ENCODE results near the gene CCR5AS.

The CCR5AS gene

DNA sequence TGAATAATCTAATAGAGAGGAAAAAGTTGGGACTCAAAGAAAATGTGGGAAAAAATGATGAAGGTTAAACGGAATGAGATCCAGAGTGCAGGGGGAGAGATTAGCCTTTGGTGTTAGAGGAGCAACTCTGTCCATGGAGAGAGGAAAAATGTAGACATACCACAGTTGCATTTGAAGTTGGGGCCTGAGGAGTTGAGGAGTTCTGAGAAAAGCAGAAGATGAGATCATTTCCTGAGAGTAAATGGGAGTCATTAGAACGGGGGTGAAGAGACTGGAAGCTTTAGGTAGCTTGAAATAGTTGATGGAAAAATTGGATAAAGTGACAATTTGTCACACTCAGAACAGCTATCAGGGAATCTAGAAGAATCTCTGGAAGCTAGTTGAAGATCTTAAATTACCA is 7.3 kb downstream of the CCR5AS start:
- no peak for TF ChIP-seq ZFX (IDR thresholded peaks at IDR 0.05; ENCODE audit: borderline replicate concordance)
- no peak for TF ChIP-seq CTCF (IDR thresholded peaks at IDR 0.05)
- H3K27ac ChIP-seq: no peak overlapping the region

GRCh38 chr3:46399098-46399497 is 7.8 kb downstream of the CCR5AS start:
- no peak overlapping the region for H3K27ac ChIP-seq

GRCh38 chr3:46398186-46398955 is 8.5 kb downstream of the CCR5AS start:
- no peak for TF ChIP-seq CTCF (IDR thresholded peaks at IDR 0.05)
- TF ChIP-seq ZFX (IDR thresholded peaks at IDR 0.05; ENCODE audit: borderline replicate concordance): no peak
- H3K27ac ChIP-seq: no peak overlapping the region

More at GRCh38 chr3:46399098-46399497, 7.8 kb downstream of the CCR5AS start:
- TF ChIP-seq CTCF (IDR thresholded peaks at IDR 0.05) (no peak), ZFX (IDR thresholded peaks at IDR 0.05; ENCODE audit: borderline replicate concordance) (no peak)

DNA sequence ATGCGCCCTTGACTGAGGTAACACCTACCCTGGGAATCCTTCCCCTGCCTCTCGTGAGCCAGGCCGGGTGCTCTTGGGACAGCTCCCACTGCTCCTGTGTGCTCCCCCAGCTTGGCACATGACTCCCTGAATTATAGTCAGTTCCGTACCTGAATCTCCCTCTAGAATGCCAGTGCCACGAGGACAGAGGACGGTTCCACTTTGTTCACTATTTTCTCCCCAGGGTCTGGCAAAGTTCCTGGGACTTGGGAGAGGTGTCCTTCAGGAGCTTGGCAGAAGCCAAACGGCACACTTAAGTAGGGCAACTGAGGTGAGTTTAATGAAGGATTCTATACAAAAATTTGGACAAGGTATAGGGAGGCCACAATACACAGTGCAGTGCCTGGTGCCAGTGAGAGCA is 9.8 kb downstream of the CCR5AS start:
- no peak for TF ChIP-seq ZFX (IDR thresholded peaks at IDR 0.05; ENCODE audit: borderline replicate concordance)
- TF ChIP-seq CTCF (IDR thresholded peaks at IDR 0.05): no peak
- H3K27ac ChIP-seq: no peak overlapping the region

DNA sequence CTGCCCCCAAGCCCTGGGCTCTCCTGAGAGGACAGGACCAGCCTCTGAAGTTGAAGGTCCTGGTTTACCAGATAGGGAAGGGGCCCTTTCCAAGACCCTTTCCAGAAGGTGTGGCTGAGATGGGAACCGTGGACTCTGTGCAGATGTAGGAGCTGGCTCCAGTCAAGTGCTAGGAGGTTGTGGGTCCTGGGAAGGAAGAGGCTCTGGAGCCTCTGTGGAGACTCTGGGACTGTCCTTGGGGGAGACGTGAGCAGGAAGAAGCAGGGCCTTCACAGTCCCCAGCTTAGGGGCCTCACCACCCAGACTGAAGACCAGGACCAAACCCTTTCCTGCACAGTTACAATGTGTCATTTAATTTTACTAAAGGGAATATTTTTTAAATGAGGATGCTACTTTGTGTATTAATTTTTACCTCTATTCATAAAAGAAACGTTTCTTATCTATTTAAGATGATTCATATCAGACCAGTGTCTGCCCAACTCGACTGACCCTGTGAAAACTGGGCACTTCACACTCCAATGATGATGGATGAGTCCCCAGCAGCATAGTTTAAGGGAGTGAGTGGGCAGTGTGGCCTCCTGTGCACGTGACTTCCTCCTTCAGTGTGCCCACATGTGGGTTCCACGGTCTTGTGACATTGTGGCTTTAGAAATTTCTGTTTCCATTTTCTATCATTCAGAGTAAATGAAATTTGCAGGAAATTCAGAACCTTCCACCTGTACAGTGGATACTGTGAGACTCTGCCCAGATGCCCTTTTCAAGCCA is 10.9 kb downstream of the CCR5AS start:
- TF ChIP-seq CTCF (IDR thresholded peaks at IDR 0.05) (no peak), ZFX (IDR thresholded peaks at IDR 0.05; ENCODE audit: borderline replicate concordance) (no peak)
- no peak overlapping the region for H3K27ac ChIP-seq

- TF ChIP-seq CTCF (IDR thresholded peaks at IDR 0.05): 0 out of 2 replicates have a peak, but pooled peaks have one; percentile 2
- TF ChIP-seq ZFX (IDR thresholded peaks at IDR 0.05; ENCODE audit: borderline replicate concordance): no peak
- H3K27ac ChIP-seq: no peak overlapping the region
These were observed 11.6 kb downstream of the CCR5AS start for GRCh38 chr3:46395210-46395661.

Data from 22Rv1 (cell line).